ENCODE data around the gene DENND1B. TPM values are rescaled to one million over a fixed set of nuclear protein-coding genes. Genes with fewer than 3 reads are reported as not detected.

The DENND1B gene
- total RNA-seq, 1 experiment from 2014 or later, result 4.5 TPM

- DNase-seq (ENCODE audit: low read depth), result no peak
Observed at GRCh38 chr1:197750366-197750765, 24.9 kb downstream of the DENND1B start.

GRCh38 chr1:197745911-197746310 is 29.4 kb downstream of the DENND1B start:
- DNase-seq (ENCODE audit: low read depth), result no peak

DNA sequence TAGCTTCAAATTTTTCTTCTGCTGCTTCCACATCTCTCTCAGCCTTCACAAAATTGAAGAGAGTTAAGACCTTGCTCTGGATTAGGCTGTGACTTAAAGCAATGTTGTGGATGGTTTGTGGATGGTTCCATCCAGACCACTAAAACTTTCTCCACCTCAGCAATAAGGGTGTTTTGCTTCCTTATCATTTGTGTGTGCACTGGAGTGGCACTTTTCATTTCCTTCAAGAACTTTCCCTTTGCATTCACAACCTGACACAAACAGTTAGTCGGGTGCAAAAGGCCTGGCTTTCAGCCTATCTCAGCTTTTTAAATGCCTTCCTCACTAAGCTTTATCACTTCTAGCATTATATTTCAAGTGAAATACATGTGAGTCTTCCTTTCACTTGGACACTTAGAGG is 30.3 kb downstream of the DENND1B start:
- no peak for DNase-seq (ENCODE audit: low read depth)

- DNase-seq (ENCODE audit: low read depth), result no peak
Observed at GRCh38 chr1:197743578-197743977, 31.7 kb downstream of the DENND1B start.

- DNase-seq (ENCODE audit: low read depth), result no peak
Observed at GRCh38 chr1:197740992-197741391, 34.3 kb downstream of the DENND1B start.

- DNase-seq (ENCODE audit: low read depth), result no peak
Observed at GRCh38 chr1:197738927-197739326, 36.4 kb downstream of the DENND1B start.

GRCh38 chr1:197737916-197738315 is 37.4 kb downstream of the DENND1B start:
- DNase-seq (ENCODE audit: low read depth), result no peak

- peak; percentile 19 for DNase-seq (ENCODE audit: low read depth)
Observed at GRCh38 chr1:197736685-197737084, 38.6 kb downstream of the DENND1B start.

- DNase-seq (ENCODE audit: low read depth), result no peak
Observed at GRCh38 chr1:197735461-197735860, 39.8 kb downstream of the DENND1B start.

DNA sequence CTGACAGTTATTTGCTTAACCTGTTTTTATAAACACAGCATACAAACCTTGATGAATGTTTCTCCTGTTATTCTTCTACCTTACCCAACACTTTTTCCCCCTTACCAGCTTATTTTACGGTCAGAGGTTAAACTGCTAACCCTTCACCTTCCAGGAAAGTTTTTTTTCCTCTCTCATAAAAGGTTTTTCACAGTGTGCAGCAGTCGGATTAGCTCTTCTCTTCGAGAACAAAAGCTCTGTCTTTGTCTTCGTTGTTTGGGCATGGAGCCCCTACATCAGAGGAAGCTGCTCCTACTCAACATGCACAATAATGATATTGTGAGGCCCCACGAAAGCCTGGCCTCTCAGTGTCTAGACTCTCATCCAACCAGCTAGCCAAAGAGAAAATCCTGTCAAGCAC is 42.0 kb downstream of the DENND1B start:
- no peak for DNase-seq (ENCODE audit: low read depth)

DNA sequence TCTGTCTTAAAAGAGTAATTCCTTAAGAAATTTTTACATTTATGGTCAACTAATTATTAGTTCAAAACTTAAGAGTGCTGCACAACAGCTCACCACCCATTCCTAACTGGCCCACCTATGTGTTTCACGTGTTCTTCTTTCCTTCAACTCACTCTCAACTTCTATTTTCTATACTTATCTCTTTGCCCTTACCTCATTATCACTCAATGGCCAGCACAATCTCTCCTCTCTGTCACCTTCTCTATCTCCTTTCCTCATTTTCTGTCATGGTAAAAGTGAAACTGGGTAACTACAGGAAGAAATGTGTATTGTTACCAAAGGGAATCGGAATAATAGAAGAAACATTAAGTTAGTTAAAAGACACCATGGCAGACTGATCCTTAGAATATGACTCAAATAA is 43.1 kb downstream of the DENND1B start:
- DNase-seq (ENCODE audit: low read depth), result no peak

DNA sequence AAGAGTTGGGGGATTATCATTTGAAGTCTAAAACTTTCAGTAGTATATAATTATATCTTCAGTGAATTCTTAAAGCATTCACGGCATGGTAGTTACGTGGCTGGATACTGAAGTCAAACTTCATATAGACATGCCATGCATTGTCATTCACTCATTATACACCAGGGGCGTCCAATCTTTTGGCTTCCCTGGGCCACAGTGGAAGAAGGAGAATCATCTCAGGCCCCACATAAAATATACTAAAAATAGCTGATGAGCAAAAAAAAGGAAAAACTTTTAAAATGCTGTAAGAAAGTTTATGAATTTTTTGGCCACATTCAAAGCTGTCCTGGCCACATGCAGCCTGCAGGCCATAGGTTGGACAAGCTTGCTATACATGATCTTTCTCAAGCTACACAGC is 43.8 kb downstream of the DENND1B start:
- no peak for DNase-seq (ENCODE audit: low read depth)

DNA sequence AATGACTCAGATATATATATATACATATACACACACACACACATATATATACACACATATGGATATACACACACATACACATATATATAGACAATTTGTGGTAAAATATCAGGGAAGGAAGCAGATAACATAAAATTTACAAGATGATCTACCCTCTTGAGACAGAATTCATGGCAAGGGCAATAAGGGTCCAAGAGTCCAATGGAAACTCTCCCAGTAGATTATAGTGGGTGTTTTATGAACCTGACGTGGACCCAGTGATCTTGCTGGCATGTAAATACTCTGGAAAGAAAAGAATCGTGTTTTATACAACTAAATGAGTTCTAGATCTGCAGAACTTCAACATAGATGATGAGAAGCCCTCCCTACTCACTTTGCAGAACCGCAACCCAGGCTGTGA is 49.3 kb downstream of the DENND1B start:
- no peak for DNase-seq (ENCODE audit: low read depth)

DNA sequence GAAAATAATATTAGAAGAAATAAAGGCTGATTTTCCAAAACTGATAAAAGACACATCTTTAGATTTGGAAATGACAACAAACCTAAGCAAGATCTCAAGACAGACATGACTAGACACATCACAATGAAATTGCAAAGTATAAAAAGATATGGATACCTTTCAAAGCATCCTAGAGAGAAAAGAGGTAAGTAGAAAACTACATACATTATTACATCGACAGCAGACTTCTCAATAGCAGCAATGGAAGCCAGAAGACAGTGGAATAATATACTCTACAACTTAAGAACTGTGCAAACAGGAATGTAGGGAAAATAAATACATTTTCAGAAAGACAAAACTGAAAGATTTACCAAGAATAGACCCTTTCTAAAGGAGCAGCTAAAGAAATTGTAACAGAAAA is 50.2 kb downstream of the DENND1B start:
- DNase-seq (ENCODE audit: low read depth), result peak; percentile 52

DNA sequence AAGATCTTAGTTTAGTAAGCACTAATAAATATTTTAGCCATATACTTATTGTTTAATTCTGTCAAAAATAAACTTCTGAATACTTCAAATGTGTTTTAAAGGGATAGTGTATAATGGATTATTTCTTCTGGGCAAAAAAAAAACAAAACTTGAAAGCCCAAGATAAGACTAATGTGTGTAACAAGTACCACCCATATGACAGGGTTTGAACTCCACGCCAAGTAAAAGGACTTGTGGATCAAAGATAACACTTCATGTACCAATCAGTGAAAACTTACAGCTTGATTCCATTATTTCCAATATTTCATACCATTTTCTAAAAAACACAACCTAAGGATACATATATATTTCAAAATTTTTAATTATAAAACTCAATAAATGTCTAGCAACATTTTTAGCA is 59.5 kb downstream of the DENND1B start:
- DNase-seq (ENCODE audit: low read depth), result no peak

DNA sequence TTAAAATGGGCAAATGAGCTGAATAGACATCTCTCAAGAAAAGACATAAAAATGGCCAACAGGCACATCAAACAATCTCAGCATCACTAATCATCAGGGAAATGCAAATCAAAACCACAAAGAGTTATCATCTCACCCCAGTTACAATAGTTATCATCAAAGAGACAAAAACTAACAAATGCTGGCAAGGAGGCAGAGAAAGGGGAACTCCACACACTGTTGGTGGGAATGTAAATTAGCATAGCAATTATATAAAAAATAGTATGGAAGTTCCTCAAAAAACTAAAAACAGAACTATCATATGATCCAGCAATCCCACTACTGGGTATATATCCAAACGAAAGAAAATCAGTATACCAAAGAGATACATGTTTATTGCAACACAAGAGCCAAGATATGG is 68.7 kb downstream of the DENND1B start:
- no peak for DNase-seq (ENCODE audit: low read depth)

DNA sequence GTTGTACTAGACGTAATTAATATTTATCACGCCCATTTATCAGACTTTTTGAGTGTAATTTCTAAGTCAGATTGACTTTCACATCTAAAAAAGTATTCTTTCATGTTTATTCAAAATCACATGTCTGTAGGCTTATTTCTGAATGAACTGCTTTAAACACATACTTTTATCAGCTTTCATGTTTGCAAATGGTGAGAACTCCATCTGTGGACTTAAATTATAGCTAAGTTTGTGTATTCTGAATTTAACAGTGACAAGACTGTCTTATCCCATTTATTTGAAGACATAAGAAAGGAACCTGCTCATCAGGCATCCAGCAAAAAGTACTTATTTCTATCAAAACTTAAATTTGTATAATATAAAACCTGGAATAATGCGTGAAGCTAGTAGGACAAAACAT is 69.3 kb downstream of the DENND1B start:
- no peak for DNase-seq (ENCODE audit: low read depth)

GRCh38 chr1:197700688-197701087 is 74.6 kb downstream of the DENND1B start:
- peak; percentile 17 for DNase-seq (ENCODE audit: low read depth)

GRCh38 chr1:197696372-197696771 is 78.9 kb downstream of the DENND1B start:
- DNase-seq (ENCODE audit: low read depth), result peak; percentile 37

- DNase-seq (ENCODE audit: low read depth), result no peak
Observed at GRCh38 chr1:197695961-197696360, 79.3 kb downstream of the DENND1B start.

DNA sequence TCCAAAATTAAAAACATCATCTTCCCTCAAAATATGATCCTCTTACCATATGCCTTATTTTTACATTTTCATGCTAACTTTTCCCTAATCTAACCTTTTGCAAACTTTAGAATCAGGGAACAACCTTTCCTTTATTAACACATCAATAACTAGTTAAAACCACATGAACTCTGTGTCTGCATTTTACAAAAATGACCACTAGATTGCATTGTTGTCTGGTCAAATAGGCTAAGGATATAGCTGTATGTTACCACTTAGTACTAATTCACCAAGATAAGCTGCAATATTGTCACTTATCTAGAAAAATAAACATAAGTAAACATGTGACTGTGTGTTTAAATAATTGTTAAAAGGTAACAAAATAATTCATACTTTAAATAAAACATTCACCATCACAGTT is 82.3 kb downstream of the DENND1B start:
- DNase-seq (ENCODE audit: low read depth), result peak; percentile 30

GRCh38 chr1:197691816-197692215 is 83.5 kb downstream of the DENND1B start:
- DNase-seq (ENCODE audit: low read depth), result no peak

- no peak for DNase-seq (ENCODE audit: low read depth)
Observed at GRCh38 chr1:197690074-197690473, 85.2 kb downstream of the DENND1B start.

- no peak for DNase-seq (ENCODE audit: low read depth)
Observed at GRCh38 chr1:197688233-197688632, 87.0 kb downstream of the DENND1B start.

Measured in LHCN-M2 (cell line).